HG03097 (cell line): ENCODE measurements around the gene SAMD11.
"Not testable (repeated sequence)": the region's sequence is repeated elsewhere in the genome, so short reads cannot be mapped to it uniquely, and the experiment has no call there.

Experiments
- ATAC-seq: cut with Tn5 transposase; IDR thresholded peaks from one replicate; pipeline ENCODE4 v1.9.1; 2021; ENCODE audit not compliant: unreplicated experiment, low FRiP score

Gene SAMD11

DNA sequence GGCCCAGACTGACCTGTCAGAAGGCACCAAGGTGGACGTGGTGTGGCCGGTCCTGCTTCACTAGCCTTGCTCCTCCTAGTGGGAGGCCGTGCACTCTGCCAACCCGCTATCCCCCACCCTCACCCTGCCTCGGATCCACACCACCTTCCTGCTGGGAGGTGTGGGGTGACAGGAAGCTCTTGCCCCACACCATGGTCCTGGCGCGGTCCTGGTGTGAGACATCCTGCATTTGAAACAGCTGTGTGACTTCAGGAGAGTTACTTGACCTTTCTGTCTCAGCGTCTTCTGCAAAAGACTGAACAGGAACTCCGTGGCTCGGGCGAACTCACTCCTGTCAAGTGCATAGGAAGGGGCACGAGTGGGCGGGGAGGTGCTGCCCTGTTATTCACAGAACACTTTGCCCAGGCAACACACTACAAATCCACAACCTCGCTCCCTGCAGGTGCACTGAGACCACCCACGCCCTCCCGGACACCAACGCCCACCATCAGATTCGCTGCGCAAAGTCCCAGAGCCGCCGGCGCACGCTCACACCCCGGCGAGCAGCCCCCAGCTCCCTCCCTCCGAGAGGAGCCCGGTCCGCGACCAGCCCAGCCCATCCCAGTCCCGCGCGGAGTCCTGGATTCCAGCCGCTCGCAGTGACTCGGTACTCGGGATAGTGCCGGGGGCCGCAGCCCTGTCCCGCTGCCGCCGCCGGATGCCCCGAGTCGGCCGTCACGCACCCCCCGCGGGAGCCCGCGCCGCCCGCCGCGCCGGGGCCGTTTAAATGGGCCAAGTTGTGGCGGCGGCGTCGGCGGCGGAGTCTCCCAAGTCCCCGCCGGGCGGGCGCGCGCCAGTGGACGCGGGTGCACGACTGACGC is at the start of gene SAMD11:
SAMD11 (plus strand) TSS at position 793 of the 860 bp plus-strand sequence. CDS start 509 bp downstream, outside the sequence.
- ATAC-seq: no peak

- ATAC-seq: not testable (repeated sequence)
These were observed 47.1 kb upstream of the SAMD11 start for GRCh38 chr1:876428-877208.

- ATAC-seq: not testable (repeated sequence)
These were observed 46.3 kb upstream of the SAMD11 start for GRCh38 chr1:877209-877986.

GRCh38 chr1:880511-880910 is 43.2 kb upstream of the SAMD11 start:
- ATAC-seq: not testable (repeated sequence)

- not testable (repeated sequence) for ATAC-seq
These were observed 42.8 kb upstream of the SAMD11 start for GRCh38 chr1:880915-881314.

DNA sequence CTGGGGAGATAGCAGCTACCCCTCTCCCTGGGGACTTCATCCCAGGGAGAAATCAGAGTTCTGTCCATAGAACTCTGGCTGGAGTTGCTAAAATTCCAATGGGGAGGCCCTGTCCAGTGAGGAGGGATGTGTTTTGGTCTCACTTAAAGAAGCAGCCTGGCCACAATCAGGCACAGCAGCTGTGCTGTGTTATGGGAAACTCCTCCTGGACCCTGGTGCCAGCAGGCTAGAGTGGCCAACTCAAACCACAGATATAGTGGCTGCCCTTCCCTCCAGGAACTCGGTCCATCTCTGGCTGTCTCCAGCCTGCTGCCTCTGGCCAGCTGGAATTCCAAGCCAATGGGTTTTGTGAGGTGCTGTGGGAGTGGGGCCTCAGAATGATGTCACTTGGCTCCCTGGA is 37.4 kb upstream of the SAMD11 start:
- no peak for ATAC-seq

DNA sequence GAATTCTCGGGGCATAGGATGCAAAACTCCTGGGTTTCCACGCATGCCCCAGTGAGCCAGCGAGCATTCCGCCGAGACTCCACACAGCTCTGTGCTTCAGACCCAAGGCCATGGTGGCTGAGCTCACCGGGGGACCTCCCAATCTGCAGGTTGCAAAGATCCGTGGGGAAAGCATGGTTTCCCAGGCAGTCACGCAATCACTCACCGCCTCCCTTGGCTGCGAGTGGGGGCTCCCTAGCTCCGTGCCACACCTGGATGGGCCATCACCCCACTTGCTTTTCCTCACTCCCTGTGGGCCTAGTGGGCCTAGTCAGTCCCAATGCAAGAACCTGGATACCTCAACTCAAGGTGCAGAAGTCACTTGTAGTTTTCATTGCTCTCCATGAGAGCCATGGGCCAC is 37.0 kb upstream of the SAMD11 start:
- ATAC-seq: no peak

DNA sequence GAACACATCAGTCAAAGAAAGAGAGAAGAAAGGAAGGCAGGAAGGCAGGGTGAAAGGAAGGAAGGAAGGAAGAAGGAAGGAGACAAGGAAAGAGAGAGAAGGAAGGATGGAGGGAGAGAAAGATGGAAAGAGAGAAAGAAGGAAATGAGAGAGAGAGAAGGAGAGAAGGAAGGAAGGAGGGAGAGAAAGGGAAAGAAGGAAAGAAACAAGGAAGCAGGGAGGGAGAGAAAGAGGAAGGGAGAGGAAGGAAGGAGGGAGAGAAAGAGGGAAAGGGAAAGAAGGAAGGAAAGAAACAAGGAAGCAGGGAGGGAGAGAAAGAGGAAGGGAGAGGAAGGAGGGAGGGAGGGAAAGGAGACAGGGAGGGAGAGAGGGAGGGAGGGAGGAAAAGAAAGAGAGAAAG is 35.4 kb upstream of the SAMD11 start:
- ATAC-seq: no peak

GRCh38 chr1:889774-890173 is 33.9 kb upstream of the SAMD11 start:
- not testable (repeated sequence) for ATAC-seq

DNA sequence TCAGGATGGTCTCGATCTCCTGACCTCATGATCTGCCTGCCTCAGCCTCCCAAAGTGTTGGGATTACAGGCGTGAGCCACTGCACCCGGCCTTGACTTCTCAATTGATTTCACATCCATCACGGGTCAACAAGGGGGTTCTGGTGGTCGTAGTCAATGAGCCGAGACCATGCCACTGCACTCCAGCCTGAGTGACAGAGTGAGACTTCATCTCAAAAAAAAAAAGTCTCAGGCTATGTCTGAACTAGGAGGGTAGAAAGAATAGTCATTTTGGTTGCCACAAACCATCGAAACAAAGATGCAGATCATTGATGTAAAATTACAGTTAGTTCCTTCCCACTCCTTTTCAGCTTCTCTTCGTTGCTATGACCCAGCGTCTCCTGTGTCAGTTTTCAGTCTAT is 33.5 kb upstream of the SAMD11 start:
- ATAC-seq: not testable (repeated sequence)

GRCh38 chr1:890661-891060 is 33.1 kb upstream of the SAMD11 start:
- no peak for ATAC-seq

- ATAC-seq: no peak
These were observed 26.5 kb upstream of the SAMD11 start for GRCh38 chr1:897226-897625.

- not testable (repeated sequence) for ATAC-seq
These were observed 25.8 kb upstream of the SAMD11 start for GRCh38 chr1:897951-898350.

DNA sequence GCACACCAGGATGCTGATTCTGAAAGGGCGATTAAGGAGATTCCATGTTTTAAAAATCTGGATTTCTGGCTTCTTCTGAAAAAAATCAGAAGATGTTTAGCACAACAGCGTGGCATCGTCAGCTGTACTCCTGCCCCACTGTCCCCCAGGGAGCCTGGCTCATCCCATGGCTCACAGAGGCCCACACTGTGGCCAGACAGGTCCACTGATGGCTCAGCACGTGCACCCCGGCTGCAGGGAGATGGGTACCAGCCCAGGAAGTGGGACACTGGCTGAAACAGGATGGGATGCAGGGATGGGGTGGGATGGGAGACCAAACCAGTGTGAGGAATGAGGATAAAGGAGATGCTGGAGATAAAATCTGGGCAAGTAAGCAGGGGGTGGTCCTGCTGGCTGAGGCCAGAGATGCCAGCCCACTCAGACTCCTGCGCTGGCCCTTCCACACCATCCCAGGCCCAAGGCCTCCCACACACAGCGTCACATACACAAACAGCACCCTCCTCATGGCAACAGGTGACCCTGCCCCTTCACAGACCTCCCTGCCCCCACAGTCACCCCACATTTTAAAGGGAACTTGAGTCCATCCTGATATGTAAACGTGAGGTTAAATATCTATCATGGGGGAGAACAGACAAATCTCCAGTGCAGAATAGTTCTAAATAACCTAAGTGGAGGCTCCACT is 23.9 kb upstream of the SAMD11 start:
- no peak for ATAC-seq

DNA sequence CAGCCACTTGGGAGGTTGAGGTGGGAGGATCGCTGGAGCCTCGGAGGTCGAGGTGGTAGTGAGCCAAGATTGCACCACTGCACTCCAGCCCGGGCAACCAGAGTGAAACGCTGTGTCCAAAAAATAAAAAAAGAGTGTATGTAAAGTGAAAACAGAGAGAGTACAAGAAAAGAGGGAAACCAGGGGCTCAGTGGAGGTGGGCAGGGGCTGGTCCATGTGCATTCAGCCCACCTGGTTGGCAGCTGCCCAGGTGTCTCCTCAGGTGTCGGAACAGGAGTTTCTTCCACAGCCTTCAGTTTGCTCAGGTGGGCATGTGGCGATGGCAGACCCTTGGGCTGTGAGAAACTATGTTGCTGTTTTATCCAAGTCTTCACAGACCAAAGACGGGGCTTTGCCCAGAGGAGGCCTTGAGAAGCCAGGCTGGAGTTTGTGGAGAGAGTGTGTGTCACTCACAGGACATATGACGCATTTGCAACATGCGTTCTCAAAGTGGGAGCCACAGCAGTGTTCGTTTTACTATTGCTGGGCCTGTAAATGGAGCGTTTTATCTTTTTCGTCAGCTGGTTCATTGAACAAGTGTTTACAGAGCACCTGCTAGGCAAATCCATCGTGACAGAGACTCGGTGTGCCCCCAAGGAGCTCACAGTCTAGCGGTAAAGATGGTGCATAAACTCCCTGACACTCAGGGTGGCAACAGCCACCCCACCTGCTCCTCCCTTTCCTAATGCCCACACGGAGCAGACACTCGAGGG is 22.4 kb upstream of the SAMD11 start:
- ATAC-seq: no peak

DNA sequence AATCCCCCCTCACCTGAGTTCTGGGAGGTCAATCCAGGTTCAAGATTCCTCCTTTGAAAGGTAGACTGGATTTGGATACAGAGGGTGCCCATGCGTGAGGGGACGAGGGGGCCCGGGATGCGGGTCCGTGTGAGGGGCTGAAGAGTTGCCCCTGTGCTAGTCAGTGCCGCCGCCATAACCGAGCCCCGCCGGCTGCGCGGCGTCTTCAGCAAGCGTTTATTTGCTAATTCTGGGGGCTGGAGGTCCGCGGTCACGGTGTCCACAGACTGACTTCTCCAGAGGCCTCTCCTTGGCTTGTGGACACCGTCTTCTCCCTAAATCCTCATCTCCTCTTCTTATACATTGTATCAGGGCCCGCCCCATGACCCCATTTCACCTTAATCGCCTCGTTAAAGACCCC is 20.9 kb upstream of the SAMD11 start:
- no peak for ATAC-seq

GRCh38 chr1:903305-903704 is 20.4 kb upstream of the SAMD11 start:
- ATAC-seq: no peak

- no peak for ATAC-seq
These were observed 19.9 kb upstream of the SAMD11 start for GRCh38 chr1:903721-904271.

DNA sequence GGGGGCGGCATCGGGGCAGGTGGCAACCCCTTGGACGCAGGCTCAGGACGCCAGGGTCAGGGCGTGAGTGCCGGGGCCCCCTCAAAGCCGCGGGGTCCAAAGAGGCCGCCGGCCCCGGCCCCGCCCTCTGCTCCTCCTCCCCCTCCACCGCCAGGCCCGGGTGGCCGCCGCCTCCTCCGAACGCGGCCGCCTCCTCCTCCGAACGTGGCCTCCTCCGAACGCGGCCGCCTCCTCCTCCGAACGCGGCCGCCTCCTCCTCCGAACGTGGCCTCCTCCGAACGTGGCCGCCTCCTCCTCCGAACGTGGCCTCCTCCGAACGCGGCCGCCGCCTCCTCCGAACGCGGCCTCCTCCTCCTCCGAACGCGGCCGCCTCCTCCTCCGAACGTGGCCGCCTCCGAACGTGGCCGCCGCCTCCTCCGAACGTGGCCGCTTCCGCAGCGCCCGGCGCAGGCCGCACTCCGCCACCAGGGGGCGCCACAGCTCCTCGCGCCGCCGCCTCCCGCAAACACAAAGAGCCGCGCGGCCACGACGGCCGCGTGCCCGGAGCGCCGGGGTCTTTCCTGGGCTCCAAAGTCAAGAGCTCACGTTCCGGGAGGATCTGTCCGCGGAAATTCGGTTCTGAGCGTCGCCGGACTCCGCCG is 19.3 kb upstream of the SAMD11 start:
- ATAC-seq: no peak
